OCI-LY3 (cell line): ENCODE results near the gene NDUFB8.

Source experiments
- H2AFZ ChIP-seq: fragments of 200-600, 300-600 bp; shearing (Covaris generic); 2 replicates; pipeline ENCODE4 v1.6.0; 2014; ENCODE audit warnings: antibody characterized with exemption, low read depth, low read length
- H3K27ac ChIP-seq: fragments of 200-600, 300-600 bp; sonication (generic); 2 replicates; pipeline ENCODE4 v1.5.1; 2014; ENCODE audit warnings: mild to moderate bottlenecking, low read length, moderate library complexity, mixed read lengths
- H3K27me3 ChIP-seq: fragments of 200-600, 300-600 bp; sonication (generic); 2 replicates; pipeline ENCODE4 v1.6.1; 2014; ENCODE audit warnings: low read depth, low read length, mixed read lengths
- H3K36me3 ChIP-seq: fragments of 200-600, 300-600 bp; sonication (generic); replicated peaks from 2 replicates; pipeline ENCODE3; 2014; ENCODE audit warnings: low read depth, low read length, mixed read lengths
- H3K4me1 ChIP-seq: fragments of 300-600, 200-600 bp; sonication (generic); 2 replicates; pipeline ENCODE4 v1.6.1; 2014; ENCODE audit warnings: low read length, mixed read lengths
- H3K4me2 ChIP-seq: fragments of 200-600, 300-600 bp; sonication (generic); 2 replicates; pipeline ENCODE4 v1.6.1; 2014; ENCODE audit warnings: low read length, mixed read lengths
- H3K4me3 ChIP-seq: fragments of 300-600, 200-600 bp; sonication (generic); 2 replicates; pipeline ENCODE4 v1.5.1; 2014; ENCODE audit warnings: antibody characterized with exemption, mild to moderate bottlenecking, low read length, moderate library complexity
- H3K79me2 ChIP-seq: fragments of 300-600, 200-600 bp; shearing (Covaris generic); 2 replicates; pipeline ENCODE4 v1.6.1; 2014; ENCODE audit warnings: mild to moderate bottlenecking, low read length, mixed read lengths
- H3K9ac ChIP-seq: fragments of 300-600, 200-600 bp; shearing (Covaris generic); 2 replicates; pipeline ENCODE4 v1.6.0; 2014; ENCODE audit warnings: mild to moderate bottlenecking, low read length, moderate library complexity
- H3K9me3 ChIP-seq: fragments of 200-600, 300-600 bp; shearing (Covaris generic); 2 replicates; pipeline ENCODE4 v1.6.1; 2014; ENCODE audit warnings: low read length, mixed read lengths; ENCODE audit not compliant: insufficient read depth
- H4K20me1 ChIP-seq: fragments of 200-600, 300-600 bp; sonication (generic); 2 replicates; pipeline ENCODE4 v1.6.1; 2016; ENCODE audit warnings: low read length, mixed read lengths; ENCODE audit not compliant: insufficient read depth
- EZH2phosphoT487 ChIP-seq: fragments of 200-600 bp; shearing (Covaris generic); IDR thresholded peaks from 2 replicates; pipeline ENCODE4 v1.6.1; 2018; ENCODE audit warnings: antibody characterized with exemption, mixed run types, low read depth
- TF ChIP-seq, protein P1 (sequence below): fragments of 200-600, 300-600 bp; sonication (generic); IDR thresholded peaks from 2 replicates; pipeline ENCODE4 v1.5.1; 2014; ENCODE audit warnings: antibody characterized with exemption, low read length, low read depth

Gene NDUFB8

DNA sequence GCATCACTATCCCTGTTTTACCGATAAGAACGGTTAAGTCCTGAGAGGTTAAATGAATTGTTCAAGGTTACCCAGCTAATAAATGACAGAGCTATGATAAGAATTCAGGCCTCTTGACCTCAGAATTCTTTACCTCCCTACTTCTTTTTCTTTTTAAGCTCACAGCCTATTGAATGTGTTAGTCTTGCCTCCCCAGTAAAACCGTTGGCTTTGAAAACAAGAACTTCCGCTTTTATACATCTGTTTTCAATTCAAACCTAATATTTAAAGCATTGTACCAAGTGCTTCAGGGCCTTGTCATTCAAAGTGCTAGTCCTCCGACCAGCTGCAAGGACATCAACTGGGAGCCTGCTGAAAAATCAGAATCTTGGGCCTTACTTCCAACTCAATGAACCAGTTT is 25.6 kb downstream of the NDUFB8 start:
- Histone ChIP-seq H3K4me3 (no peak overlapping the region), H3K4me2 (no peak overlapping the region), H3K9ac (no peak overlapping the region), H3K27me3 (no peaks in the 10 kb centered on the region), H3K36me3 (no peaks in the 10 kb centered on the region), H3K27ac (no peak overlapping the region), H3K4me1 (no peaks in the 10 kb centered on the region), H2AFZ (no peak overlapping the region), H3K9me3 (no peaks in the 10 kb centered on the region), H4K20me1 (no peaks in the 10 kb centered on the region), H3K79me2 (no peaks in the 10 kb centered on the region)
- no peak for TF ChIP-seq EZH2phosphoT487
- TF ChIP-seq, protein P1, sequence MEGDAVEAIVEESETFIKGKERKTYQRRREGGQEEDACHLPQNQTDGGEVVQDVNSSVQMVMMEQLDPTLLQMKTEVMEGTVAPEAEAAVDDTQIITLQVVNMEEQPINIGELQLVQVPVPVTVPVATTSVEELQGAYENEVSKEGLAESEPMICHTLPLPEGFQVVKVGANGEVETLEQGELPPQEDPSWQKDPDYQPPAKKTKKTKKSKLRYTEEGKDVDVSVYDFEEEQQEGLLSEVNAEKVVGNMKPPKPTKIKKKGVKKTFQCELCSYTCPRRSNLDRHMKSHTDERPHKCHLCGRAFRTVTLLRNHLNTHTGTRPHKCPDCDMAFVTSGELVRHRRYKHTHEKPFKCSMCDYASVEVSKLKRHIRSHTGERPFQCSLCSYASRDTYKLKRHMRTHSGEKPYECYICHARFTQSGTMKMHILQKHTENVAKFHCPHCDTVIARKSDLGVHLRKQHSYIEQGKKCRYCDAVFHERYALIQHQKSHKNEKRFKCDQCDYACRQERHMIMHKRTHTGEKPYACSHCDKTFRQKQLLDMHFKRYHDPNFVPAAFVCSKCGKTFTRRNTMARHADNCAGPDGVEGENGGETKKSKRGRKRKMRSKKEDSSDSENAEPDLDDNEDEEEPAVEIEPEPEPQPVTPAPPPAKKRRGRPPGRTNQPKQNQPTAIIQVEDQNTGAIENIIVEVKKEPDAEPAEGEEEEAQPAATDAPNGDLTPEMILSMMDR, result no peak

GRCh38 chr10:100502926-100503494 is 26.7 kb downstream of the NDUFB8 start:
- TF ChIP-seq EZH2phosphoT487, result no peak
- TF ChIP-seq, protein P1, result no peak
- Histone ChIP-seq H3K36me3 (no peaks in the 10 kb centered on the region), H3K9ac (no peak overlapping the region)

GRCh38 chr10:100501423-100501822 is 28.2 kb downstream of the NDUFB8 start:
- H3K4me1 ChIP-seq, result no peaks in the 10 kb centered on the region
- H3K27me3 ChIP-seq, result no peaks in the 10 kb centered on the region
- H3K9me3 ChIP-seq, result no peaks in the 10 kb centered on the region
- H3K27ac ChIP-seq, result no peak overlapping the region
- no peaks in the 10 kb centered on the region for H4K20me1 ChIP-seq
- no peak overlapping the region for H2AFZ ChIP-seq
- no peaks in the 10 kb centered on the region for H3K36me3 ChIP-seq
- no peak overlapping the region for H3K4me2 ChIP-seq
- no peaks in the 10 kb centered on the region for H3K79me2 ChIP-seq
- TF ChIP-seq EZH2phosphoT487, result no peak
- TF ChIP-seq, protein P1, result no peak
- H3K9ac ChIP-seq, result no peak overlapping the region
- no peak overlapping the region for H3K4me3 ChIP-seq

More at GRCh38 chr10:100502926-100503494, 26.7 kb downstream of the NDUFB8 start:
- Histone ChIP-seq H3K4me2 (no peak overlapping the region), H3K9me3 (no peaks in the 10 kb centered on the region), H3K79me2 (no peaks in the 10 kb centered on the region), H3K27me3 (no peaks in the 10 kb centered on the region), H3K4me3 (no peak overlapping the region), H2AFZ (no peak overlapping the region), H3K4me1 (no peaks in the 10 kb centered on the region), H3K27ac (no peak overlapping the region), H4K20me1 (no peaks in the 10 kb centered on the region)

- no peak overlapping the region for H3K9ac ChIP-seq
Observed at GRCh38 chr10:100498059-100498458, 31.6 kb downstream of the NDUFB8 start.

More at GRCh38 chr10:100498059-100498458, 31.6 kb downstream of the NDUFB8 start:
- no peaks in the 10 kb centered on the region for H3K27me3 ChIP-seq
- TF ChIP-seq, protein P1, result no peak
- no peak for TF ChIP-seq EZH2phosphoT487
- no peak overlapping the region for H3K4me3 ChIP-seq
- H3K4me1 ChIP-seq, result no peaks in the 10 kb centered on the region
- H3K27ac ChIP-seq, result no peak overlapping the region
- no peaks in the 10 kb centered on the region for H3K79me2 ChIP-seq
- H3K9me3 ChIP-seq, result no peaks in the 10 kb centered on the region
- H3K36me3 ChIP-seq, result no peaks in the 10 kb centered on the region
- H4K20me1 ChIP-seq, result no peaks in the 10 kb centered on the region
- no peak overlapping the region for H2AFZ ChIP-seq
- H3K4me2 ChIP-seq, result no peak overlapping the region
